SK-N-MC (cell line): ENCODE results near the gene PRELID1.

ENCODE experiments used
- DNase-seq: peaks from one replicate; pipeline ENCODE4 v3.0.0-alpha.2; 2011; ENCODE audit warnings: low read depth, low spot score
- H3K27ac ChIP-seq: fragments of 200-600 bp; sonication (generic); 2 replicates; pipeline ENCODE4 v1.5.1; 2016; ENCODE audit warnings: mixed run types
- H3K36me3 ChIP-seq: fragments of 200-600 bp; sonication (generic); 2 replicates; pipeline ENCODE4 v1.6.1; 2017; ENCODE audit warnings: antibody characterized with exemption, low read length, mixed read lengths; ENCODE audit not compliant: insufficient read depth
- H3K4me3 ChIP-seq: fragments of 200-600 bp; sonication (generic); 2 replicates; pipeline ENCODE4 v1.5.1; 2016
- H3K9ac ChIP-seq: fragments of 200-600 bp; sonication (generic); 2 replicates; pipeline ENCODE4 v1.8.0; 2017; ENCODE audit warnings: mixed run types, mixed read lengths; ENCODE audit not compliant: insufficient read length
- H3K9me3 ChIP-seq: fragments of 200-600 bp; sonication (generic); 2 replicates; pipeline ENCODE4 v1.6.1; 2017; ENCODE audit warnings: low read depth, mild to moderate bottlenecking, antibody characterized with exemption, low read length, moderate library complexity, mixed read lengths
- EZH2 ChIP-seq: fragments of 200-600 bp; sonication (generic); IDR thresholded peaks from one replicate; pipeline ENCODE4 v1.6.1; 2017; ENCODE audit warnings: antibody characterized with exemption
- FOXP2 ChIP-seq: optimal IDR thresholded peaks from 2 replicates; pipeline ENCODE3; 2011; ENCODE audit warnings: mild to moderate bottlenecking, moderate library complexity; ENCODE audit not compliant: insufficient read depth; ENCODE audit errors: extremely low read length, control extremely low read depth
- POLR2AphosphoS5 ChIP-seq: IDR thresholded peaks from 2 replicates; pipeline ENCODE4 v1.6.1; 2012; ENCODE audit warnings: mild to moderate bottlenecking, low read depth, low read length, borderline replicate concordance

PRELID1 gene

GRCh38 chr5:177269976-177270375, 33.6 kb upstream of the PRELID1 start:
- Histone ChIP-seq H3K36me3 (peaks cover 54% of the 10 kb centered on the region), H3K4me3 (no peak overlapping the region), H3K9ac (no peak overlapping the region), H3K9me3 (no peaks in the 10 kb centered on the region), H3K27ac (no peak overlapping the region)
- TF ChIP-seq EZH2 = no peak
- no peak for TF ChIP-seq POLR2AphosphoS5
- no peak for TF ChIP-seq FOXP2
- no peak for DNase-seq

DNA sequence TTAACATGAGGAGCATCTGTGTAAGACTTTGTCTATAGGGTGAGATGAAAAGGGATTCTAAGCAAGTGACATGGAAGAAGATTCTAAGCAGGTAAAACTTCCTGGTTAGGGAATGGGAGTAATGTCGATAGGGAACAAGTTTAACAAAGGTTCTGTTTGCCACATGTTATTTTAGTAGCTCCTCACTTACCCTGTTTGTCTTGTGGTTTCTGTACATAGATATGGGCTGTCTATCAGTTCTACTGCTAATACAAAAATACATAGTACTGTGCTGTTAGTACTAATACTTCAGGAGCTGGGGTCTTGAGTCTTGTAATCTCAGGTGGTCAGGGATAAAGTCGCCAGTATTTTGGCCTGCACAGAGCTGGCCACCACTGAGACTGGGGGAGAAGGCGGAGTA, 32.9 kb upstream of the PRELID1 start:
- TF ChIP-seq EZH2 = no peak
- no peak for TF ChIP-seq FOXP2
- no peak for TF ChIP-seq POLR2AphosphoS5
- Histone ChIP-seq H3K9me3 (no peaks in the 10 kb centered on the region), H3K9ac (no peak overlapping the region), H3K4me3 (no peak overlapping the region), H3K36me3 (peaks cover 57% of the 10 kb centered on the region), H3K27ac (no peak overlapping the region)
- DNase-seq = no peak

- Histone ChIP-seq H3K4me3 (no peak overlapping the region), H3K9me3 (no peaks in the 10 kb centered on the region), H3K27ac (no peak overlapping the region), H3K36me3 (peaks cover 57% of the 10 kb centered on the region), H3K9ac (no peak overlapping the region)
- TF ChIP-seq FOXP2 (no peak), POLR2AphosphoS5 (no peak), EZH2 (no peak)
- no peak for DNase-seq
Observed at GRCh38 chr5:177271113-177271512, 32.5 kb upstream of the PRELID1 start.

GRCh38 chr5:177275883-177276282, 27.7 kb upstream of the PRELID1 start:
- Histone ChIP-seq H3K36me3 (peaks cover 45% of the 10 kb centered on the region), H3K27ac (no peak overlapping the region), H3K9me3 (no peaks in the 10 kb centered on the region), H3K9ac (no peak overlapping the region), H3K4me3 (no peak overlapping the region)
- TF ChIP-seq FOXP2 = no peak
- TF ChIP-seq EZH2 = no peak
- no peak for TF ChIP-seq POLR2AphosphoS5
- DNase-seq = no peak

- H3K27ac ChIP-seq = no peak overlapping the region
- no peak for DNase-seq
Observed at GRCh38 chr5:177276886-177277285, 26.7 kb upstream of the PRELID1 start.

GRCh38 chr5:177288191-177288590, 15.4 kb upstream of the PRELID1 start:
- Histone ChIP-seq H3K36me3 (peaks cover 54% of the 10 kb centered on the region), H3K9ac (no peak overlapping the region), H3K27ac (no peak overlapping the region), H3K4me3 (no peak overlapping the region), H3K9me3 (no peaks in the 10 kb centered on the region)
- no peak for DNase-seq
- no peak for TF ChIP-seq EZH2
- no peak for TF ChIP-seq POLR2AphosphoS5
- TF ChIP-seq FOXP2 = no peak

More at GRCh38 chr5:177276886-177277285, 26.7 kb upstream of the PRELID1 start:
- H3K9ac ChIP-seq = no peak overlapping the region
- H3K36me3 ChIP-seq = peaks cover 42% of the 10 kb centered on the region
- H3K4me3 ChIP-seq = no peak overlapping the region
- TF ChIP-seq EZH2 = no peak
- TF ChIP-seq POLR2AphosphoS5 = no peak
- no peak for TF ChIP-seq FOXP2
- H3K9me3 ChIP-seq = no peaks in the 10 kb centered on the region

DNA sequence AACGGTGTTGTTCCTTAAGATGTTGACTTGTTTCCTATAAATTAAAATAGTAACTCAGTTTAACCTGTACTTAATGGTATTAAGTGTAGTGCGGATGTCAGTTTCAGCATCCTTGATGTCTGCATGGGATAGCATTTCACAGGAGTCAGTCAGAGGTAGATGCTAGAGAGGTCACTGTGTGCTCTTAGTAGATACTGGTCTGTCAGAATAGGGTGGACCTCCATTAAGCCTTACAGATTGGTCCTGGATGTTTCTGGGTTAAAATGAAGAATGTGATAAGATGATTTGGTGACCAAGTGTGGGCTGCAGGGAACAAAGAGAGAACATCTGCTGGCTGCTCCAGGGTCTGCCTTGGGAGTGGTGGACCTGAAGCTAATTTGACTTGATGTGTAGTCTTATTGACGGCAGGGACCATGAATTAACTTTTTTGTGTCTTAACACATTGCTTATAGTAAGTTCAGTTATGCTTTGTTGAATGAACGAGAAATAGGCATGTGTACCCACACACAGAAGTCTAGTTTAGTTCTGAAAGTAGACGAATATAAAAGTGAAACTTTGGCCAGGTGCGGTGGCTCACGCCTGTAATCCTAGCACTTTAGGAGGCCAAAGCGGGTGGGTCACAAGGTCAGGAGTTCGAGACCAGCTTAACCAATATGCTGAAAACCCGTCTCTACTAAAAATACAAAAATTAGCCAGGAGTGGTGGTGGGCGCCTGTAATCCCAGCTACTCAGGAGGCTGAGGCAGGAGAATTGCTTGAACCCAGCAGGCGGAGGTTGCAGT, 12.6 kb upstream of the PRELID1 start:
- Histone ChIP-seq H3K36me3 (peaks cover 57% of the 10 kb centered on the region), H3K27ac (no peak overlapping the region), H3K9me3 (no peaks in the 10 kb centered on the region), H3K4me3 (no peak overlapping the region), H3K9ac (no peak overlapping the region)
- no peak for DNase-seq
- no peak for TF ChIP-seq POLR2AphosphoS5
- TF ChIP-seq FOXP2 = no peak
- TF ChIP-seq EZH2 = no peak

DNA sequence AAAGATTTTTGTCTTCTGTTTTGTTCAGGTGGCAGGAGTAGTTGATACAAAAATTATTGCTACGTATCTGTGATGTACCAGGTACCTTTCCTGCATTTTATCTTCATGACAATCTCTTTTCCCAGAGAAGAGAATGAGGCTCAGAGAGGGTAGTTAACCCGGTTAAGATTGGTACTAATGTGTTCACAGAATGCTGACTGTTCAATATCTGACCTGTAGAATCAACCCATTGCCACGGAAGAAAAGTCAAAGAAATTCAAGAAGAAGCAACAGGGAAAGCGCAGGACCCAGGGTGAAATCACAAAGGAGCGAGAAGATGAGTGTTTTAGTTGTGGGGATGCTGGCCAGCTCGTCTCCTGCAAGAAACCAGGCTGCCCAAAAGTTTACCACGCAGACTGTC, 11.9 kb upstream of the PRELID1 start:
- Histone ChIP-seq H3K9me3 (no peaks in the 10 kb centered on the region), H3K4me3 (no peak overlapping the region), H3K27ac (no peak overlapping the region), H3K36me3 (peaks cover 57% of the 10 kb centered on the region), H3K9ac (no peak overlapping the region)
- no peak for DNase-seq
- TF ChIP-seq FOXP2 (no peak), EZH2 (no peak), POLR2AphosphoS5 (no peak)
